ENCODE data around the gene MRPL1.

- TF ChIP-seq ZNF274 (IDR thresholded peaks at IDR 0.05; ENCODE audit: low read length) = no peak
- no peak for TF ChIP-seq ZNF274 (tag by site-specific recombination; IDR thresholded peaks at IDR 0.05; ENCODE audit: borderline replicate concordance)
- TF ChIP-seq CTCF (tag by site-specific recombination; IDR thresholded peaks at IDR 0.05) = no peak
- no peak for TF ChIP-seq ZNF239 (tag by site-specific recombination; IDR thresholded peaks at IDR 0.05)
- TF ChIP-seq ZNF174 (tag by site-specific recombination; IDR thresholded peaks at IDR 0.05) = no peak
- no peak for TF ChIP-seq ZNF639 (tag by site-specific recombination; IDR thresholded peaks at IDR 0.05)
- TF ChIP-seq ZNF18 (tag by site-specific recombination; IDR thresholded peaks at IDR 0.05) = no peak
- no peak for TF ChIP-seq ELK4 (IDR thresholded peaks at IDR 0.05; ENCODE audit: borderline replicate concordance, low read depth, low read length)
- no peak for TF ChIP-seq ZNF658 (tag by site-specific recombination; IDR thresholded peaks at IDR 0.05)
- TF ChIP-seq ZNF776 (tag by site-specific recombination; IDR thresholded peaks at IDR 0.05; ENCODE audit: borderline replicate concordance) = no peak
Measured at GRCh38 chr4:77854431-77855111, 8.1 kb upstream of the MRPL1 start.
